PC-3 (cell line): ENCODE results near the gene SLCO3A1. TPM values are rescaled to one million over a fixed set of nuclear protein-coding genes. Genes with fewer than 3 reads are reported as not detected.

ENCODE experiments used
- ATAC-seq: fragments of 200-7000 bp; cut with Tn5 transposase; 2 replicates; pipeline ENCODE4 v1.9.1; 2020; ENCODE audit warnings: mild to moderate bottlenecking, moderate library complexity
- BruUV-seq: library from RNA; stranded (reverse); fragments of 400-500 nt; replicated peaks from 2 replicates; lab custom pipeline; 2021; lab: Mats Ljungman, UMichigan
- CTCF ChIA-PET: fragments of 300-600 bp; sonication (Branson Sonifier 250); formaldehyde crosslinking; loops from one replicate; lab custom pipeline; 2022; ENCODE audit warnings: antibody characterized with exemption; lab: Charles Lee
- POLR2A ChIA-PET: fragments of 300-600 bp; sonication (Branson Sonifier 250); formaldehyde crosslinking; loops from one replicate; lab custom pipeline; 2022; ENCODE audit warnings: antibody characterized with exemption; ENCODE audit not compliant: unreplicated experiment; lab: Charles Lee
- DNase-seq: peaks from one replicate; pipeline ENCODE4 v3.0.0-alpha.2; 2015
- H2AFZ ChIP-seq: fragments of 300-600 bp; sonication (generic); 2 replicates; pipeline ENCODE4 v1.6.0; 2016; ENCODE audit warnings: antibody characterized with exemption, low read length
- H3F3A ChIP-seq: fragments of 300-600 bp; sonication (generic); one replicate; pipeline ENCODE4 v1.6.0; 2017; ENCODE audit warnings: antibody characterized with exemption, low read length, control low read depth, mild to moderate bottlenecking; ENCODE audit not compliant: unreplicated experiment
- H3K27ac ChIP-seq: fragments of 300-600 bp; sonication (generic); 2 replicates; pipeline ENCODE4 v1.5.1; 2016; ENCODE audit warnings: mild to moderate bottlenecking, low read length
- H3K27me3 ChIP-seq: fragments of 300-600 bp; sonication (generic); 2 replicates; pipeline ENCODE4 v1.6.1; 2016; ENCODE audit warnings: low read length, mixed read lengths
- H3K36me3 ChIP-seq: fragments of 300-600 bp; sonication (generic); 2 replicates; pipeline ENCODE4 v1.6.1; 2016; ENCODE audit warnings: low read depth, mixed run types, low read length, mixed read lengths
- H3K4me1 ChIP-seq: fragments of 300-600 bp; sonication (generic); 2 replicates; pipeline ENCODE4 v1.5.1; 2016; ENCODE audit warnings: low read length; ENCODE audit not compliant: insufficient read depth
- H3K4me2 ChIP-seq: fragments of 300-600 bp; sonication (generic); 2 replicates; pipeline ENCODE4 v1.6.0; 2016; ENCODE audit warnings: low read length
- H3K4me3 ChIP-seq: fragments of 300-600 bp; sonication (generic); 2 replicates; pipeline ENCODE4 v1.5.1; 2016; ENCODE audit warnings: mild to moderate bottlenecking, low read length, mixed read lengths
- H3K79me2 ChIP-seq: fragments of 300-600 bp; sonication (generic); 2 replicates; pipeline ENCODE4 v1.6.1; 2017; ENCODE audit warnings: low read length, mixed read lengths
- H3K9ac ChIP-seq: fragments of 300-600 bp; sonication (generic); 2 replicates; pipeline ENCODE4 v1.6.0; 2016; ENCODE audit warnings: mild to moderate bottlenecking, low read length
- H3K9me2 ChIP-seq: fragments of 300-600 bp; sonication (generic); replicated peaks from 2 replicates; pipeline ENCODE4 v1.6.1; 2016; ENCODE audit warnings: mixed run types, low read length, mixed read lengths
- H3K9me3 ChIP-seq: fragments of 300-600 bp; sonication (generic); 2 replicates; pipeline ENCODE4 v1.6.1; 2016; ENCODE audit warnings: low read length, mixed read lengths
- H4K20me1 ChIP-seq: fragments of 300-600 bp; sonication (generic); 2 replicates; pipeline ENCODE4 v1.6.1; 2016; ENCODE audit warnings: low read length, mixed read lengths
- CTCF ChIP-seq: fragments of 300-600 bp; sonication (generic); conservative IDR thresholded peaks from 2 replicates; pipeline ENCODE4 v1.5.1; 2017; ENCODE audit warnings: antibody characterized with exemption, low read depth, mild to moderate bottlenecking, low read length
- EZH2 ChIP-seq: fragments of 300-600 bp; sonication (generic); IDR thresholded peaks from one replicate; pipeline ENCODE4 v1.6.1; 2017; ENCODE audit warnings: antibody characterized with exemption, mild to moderate bottlenecking, low read length; ENCODE audit not compliant: unreplicated experiment
- EZH2phosphoT487 ChIP-seq: fragments of 300-600 bp; sonication (generic); IDR thresholded peaks from 2 replicates; pipeline ENCODE4 v1.6.1; 2018; ENCODE audit warnings: mild to moderate bottlenecking, antibody characterized with exemption, low read length, borderline replicate concordance
- intact Hi-C: fragments of 100-400 bp; cut with micrococcal nuclease; formaldehyde crosslinking; loops from 2 replicates; pipeline ENCODE4 v1.9.0; 2023
- total RNA-seq: library from RNA; depleted of rRNA; stranded (reverse); fragments of >200 nt; gene quantifications from 2 replicates; pipeline ENCODE4 v1.2.3, GENCODE V29; 2014

SLCO3A1 gene
- total RNA-seq, 1 experiment from 2014 or later: 0.07 TPM

DNA sequence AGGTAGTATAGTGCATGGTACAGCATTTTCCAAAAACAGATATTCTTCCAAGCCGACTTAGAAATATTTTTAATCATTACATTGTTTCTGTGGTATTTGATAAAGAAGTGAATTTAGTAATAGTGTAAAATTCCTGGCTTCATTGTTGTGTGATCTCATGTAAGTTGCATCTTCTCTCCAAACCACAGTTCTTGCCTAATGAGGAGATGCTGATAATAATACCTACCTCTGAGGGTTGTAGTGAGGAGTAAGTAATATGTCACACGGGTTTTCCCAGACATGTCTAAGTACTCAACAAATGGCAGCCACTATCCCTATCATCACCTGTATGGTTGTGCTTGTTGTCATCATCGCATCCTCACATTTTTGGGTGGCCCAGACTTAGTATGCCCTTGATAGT lies 167.3 kb downstream of the SLCO3A1 start:
- TF ChIP-seq CTCF (no peak), EZH2phosphoT487 (no peak), EZH2 (no peak)
- BruUV-seq: no TSS peak
- Histone ChIP-seq H3K9me3 (no peaks in the 10 kb centered on the region), H3K9ac (no peak overlapping the region), H3K4me1 (no peaks in the 10 kb centered on the region), H4K20me1 (no peaks in the 10 kb centered on the region), H3K9me2 (no peaks in the 10 kb centered on the region), H3K4me3 (no peak overlapping the region), H2AFZ (no peak overlapping the region), H3K4me2 (no peak overlapping the region), H3K79me2 (no peaks in the 10 kb centered on the region), H3K27me3 (peaks cover 47% of the 10 kb centered on the region), H3K27ac (no peak overlapping the region), H3F3A (no peaks in the 10 kb centered on the region), H3K36me3 (no peaks in the 10 kb centered on the region)
- DNase-seq: no peak
- ChIA-PET POLR2A (no interaction called here), CTCF (no interaction called here)
- intact Hi-C loops: no loop called here
- no peak for ATAC-seq

DNA sequence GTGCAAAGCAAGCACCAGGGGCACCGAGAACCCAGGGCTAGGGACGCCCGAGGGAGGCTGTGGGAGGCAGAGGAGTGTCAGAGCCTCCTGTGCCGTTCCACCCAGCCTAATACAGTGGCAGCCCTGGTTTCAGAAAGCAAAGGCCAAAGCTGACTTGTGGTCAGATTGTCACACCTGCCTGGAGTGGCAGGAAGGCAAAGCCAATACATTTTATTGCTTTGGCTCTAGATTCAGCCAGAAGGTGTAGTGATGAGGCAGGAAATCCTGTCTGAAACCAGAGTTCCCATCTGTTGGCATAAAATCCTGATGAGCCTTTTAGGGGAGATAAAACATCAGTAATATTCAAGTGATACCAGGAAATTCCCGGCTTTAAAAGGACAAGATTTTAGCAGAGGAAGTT lies 168.3 kb downstream of the SLCO3A1 start:
- H3F3A ChIP-seq: no peaks in the 10 kb centered on the region
- H3K9me3 ChIP-seq: no peaks in the 10 kb centered on the region
- H3K4me3 ChIP-seq: no peak overlapping the region
- H3K27me3 ChIP-seq: peaks cover 44% of the 10 kb centered on the region
- no peaks in the 10 kb centered on the region for H4K20me1 ChIP-seq
- no TSS peak for BruUV-seq
- ChIA-PET CTCF (no interaction called here), POLR2A (no interaction called here)
- H3K27ac ChIP-seq: no peak overlapping the region
- intact Hi-C loops: no loop called here
- TF ChIP-seq EZH2 (no peak), EZH2phosphoT487 (no peak), CTCF (no peak)
- H2AFZ ChIP-seq: no peak overlapping the region
- no peak overlapping the region for H3K9ac ChIP-seq
- no peak for ATAC-seq
- no peaks in the 10 kb centered on the region for H3K9me2 ChIP-seq
- no peaks in the 10 kb centered on the region for H3K4me1 ChIP-seq
- no peaks in the 10 kb centered on the region for H3K79me2 ChIP-seq
- no peak overlapping the region for H3K4me2 ChIP-seq
- H3K36me3 ChIP-seq: no peaks in the 10 kb centered on the region
- no peak for DNase-seq

DNA sequence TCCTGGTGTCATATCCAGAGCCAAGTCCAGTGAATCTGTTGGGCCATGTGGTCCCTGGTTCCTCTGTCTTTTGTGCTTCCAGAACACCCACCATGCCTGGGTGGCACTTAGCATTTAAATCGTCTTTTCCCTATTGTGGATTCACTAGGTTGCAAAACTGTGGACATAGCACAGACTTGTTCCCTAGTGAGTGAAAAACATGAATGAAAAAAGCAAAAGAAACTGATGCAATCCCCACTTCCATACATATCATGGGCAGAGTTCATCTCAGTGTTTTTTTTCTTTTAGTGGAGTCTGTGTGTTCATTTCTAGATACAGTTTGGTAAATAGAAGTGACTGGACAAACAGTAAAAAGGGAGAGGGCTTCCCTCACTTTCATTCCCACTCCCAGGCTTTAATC lies 170.5 kb downstream of the SLCO3A1 start:
- Histone ChIP-seq H2AFZ (no peak overlapping the region), H3K36me3 (no peaks in the 10 kb centered on the region), H3K9ac (no peak overlapping the region), H3K79me2 (no peaks in the 10 kb centered on the region), H3K27ac (no peak overlapping the region), H3K27me3 (peaks cover 59% of the 10 kb centered on the region), H3K4me3 (no peak overlapping the region), H3K9me3 (no peaks in the 10 kb centered on the region), H4K20me1 (no peaks in the 10 kb centered on the region), H3K4me2 (no peak overlapping the region), H3F3A (no peaks in the 10 kb centered on the region), H3K9me2 (no peaks in the 10 kb centered on the region), H3K4me1 (no peaks in the 10 kb centered on the region)
- TF ChIP-seq CTCF (no peak), EZH2phosphoT487 (no peak), EZH2 (no peak)
- POLR2A ChIA-PET: no interaction called here
- no TSS peak for BruUV-seq
- CTCF ChIA-PET: no interaction called here
- intact Hi-C loops: no loop called here
- no peak for ATAC-seq
- DNase-seq: no peak
